GM08714 (cell line): ENCODE results near the gene RASGRF2.

Source experiments
- H3K4me3 ChIP-seq: fragments of 200-500 bp; sonication (Bioruptor generic); 2 replicates; pipeline ENCODE4 v1.5.1; 2014; ENCODE audit warnings: mild to moderate bottlenecking, low read length, inconsistent platforms
- ZNF274 ChIP-seq: IDR thresholded peaks from 2 replicates; pipeline ENCODE4 v1.6.1; 2012; ENCODE audit warnings: mild to moderate bottlenecking, low read depth, low read length

RASGRF2 gene

DNA sequence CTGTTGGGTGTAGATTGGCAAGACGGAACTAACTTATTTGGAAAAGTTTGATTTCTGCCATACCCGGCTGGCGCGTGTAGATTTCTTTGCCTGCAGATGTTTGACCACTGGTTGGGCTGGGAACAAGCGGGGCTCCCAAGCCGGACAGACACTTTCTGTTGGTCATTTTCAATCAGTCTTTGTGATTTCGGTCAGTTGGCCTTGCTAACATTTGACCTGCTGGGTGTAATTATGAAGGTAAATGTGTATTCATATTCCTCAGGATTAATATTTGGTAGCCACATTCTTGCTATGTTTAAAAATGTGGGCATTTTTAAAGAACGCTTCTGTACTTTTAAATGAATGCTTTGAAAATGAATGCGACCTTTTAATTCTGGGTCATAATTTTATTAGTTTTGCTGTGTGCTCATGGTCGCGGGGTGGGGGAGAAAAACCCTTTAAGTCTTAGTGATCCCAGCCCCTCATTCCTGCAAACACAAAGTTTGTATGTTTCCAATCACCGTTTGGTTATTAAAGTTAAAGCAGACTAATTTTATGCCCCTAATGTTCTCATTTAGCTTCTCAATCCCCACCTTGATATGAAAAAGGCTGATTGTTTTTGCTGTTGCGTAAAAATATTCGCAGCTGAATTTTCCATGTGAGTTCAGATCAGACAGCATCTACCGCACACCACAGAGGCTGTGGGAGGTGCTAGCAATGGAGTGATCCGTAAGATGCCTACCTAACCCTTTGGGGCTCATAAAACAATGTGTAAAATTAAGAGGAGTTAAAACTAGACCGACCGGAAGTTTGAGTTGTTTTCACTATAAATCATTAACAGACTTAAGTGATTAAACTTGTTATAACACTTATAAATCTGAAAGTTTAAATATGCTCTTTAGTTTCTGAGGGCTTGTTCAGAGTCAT lies 1.5 kb downstream of the RASGRF2 start:
- TF ChIP-seq ZNF274 = no peak
- peak overlapping the region; percentile 7; the same call in 1 of the 2 replicates for H3K4me3 ChIP-seq

DNA sequence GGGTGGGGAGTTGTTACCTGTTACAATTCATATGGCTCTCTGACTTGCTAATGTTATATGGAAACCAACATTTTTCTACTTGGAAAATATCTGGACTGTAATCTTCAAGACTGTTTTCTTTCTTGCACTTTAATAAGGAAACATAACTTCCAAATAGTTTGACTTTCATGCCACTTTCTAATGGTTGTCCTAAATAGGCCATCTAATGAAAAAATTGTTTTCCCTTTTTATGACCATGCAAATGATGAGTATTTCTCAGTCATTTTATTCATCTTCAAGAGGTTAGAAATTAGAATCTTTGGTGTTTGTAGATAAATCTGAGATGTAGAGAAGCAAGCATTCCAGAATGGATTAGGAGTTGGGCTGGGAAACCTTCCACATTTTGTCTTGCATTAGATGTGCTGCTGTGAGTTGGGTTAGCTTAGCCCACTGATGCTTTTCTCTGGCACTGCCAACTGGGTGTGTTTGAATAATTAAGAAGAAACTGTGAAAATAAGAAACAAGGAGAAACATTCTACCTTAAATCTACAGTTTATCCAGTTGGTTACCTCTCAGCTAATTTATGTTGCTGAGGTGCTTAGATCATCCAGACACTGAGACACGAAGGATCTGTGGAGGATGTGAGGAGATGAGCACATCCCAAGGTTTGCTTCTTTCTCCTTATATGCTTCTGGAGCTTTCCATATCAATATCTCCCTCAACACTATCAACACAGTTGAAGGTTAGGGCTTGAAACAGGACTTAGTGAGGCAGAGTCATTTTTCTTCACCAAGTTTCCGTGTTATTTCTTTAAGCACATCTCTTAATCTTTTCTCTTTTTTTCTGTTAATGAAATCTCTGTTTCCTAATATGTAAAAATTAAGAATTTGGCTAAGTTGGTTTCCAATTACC lies 2.7 kb downstream of the RASGRF2 start:
- TF ChIP-seq ZNF274 = no peak
- no peak overlapping the region for H3K4me3 ChIP-seq

DNA sequence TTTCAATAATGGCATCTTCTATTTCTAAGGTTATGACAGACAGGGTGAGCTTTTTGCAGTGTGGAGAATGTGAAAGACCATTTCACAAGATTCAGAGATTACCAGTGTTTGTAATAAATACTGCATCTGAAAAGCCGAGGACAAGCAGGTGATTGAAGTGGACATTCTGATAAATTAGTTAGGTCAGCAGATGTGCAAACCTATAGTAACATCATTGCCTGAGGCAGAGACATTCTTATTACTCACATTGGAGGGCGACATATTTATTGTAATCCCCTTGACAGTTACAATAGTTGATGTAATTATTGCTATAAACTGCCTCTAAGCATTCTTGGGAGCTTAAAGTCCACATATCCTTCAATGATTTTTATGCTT lies 3.3 kb downstream of the RASGRF2 start:
- no peak overlapping the region for H3K4me3 ChIP-seq
- TF ChIP-seq ZNF274 = no peak

DNA sequence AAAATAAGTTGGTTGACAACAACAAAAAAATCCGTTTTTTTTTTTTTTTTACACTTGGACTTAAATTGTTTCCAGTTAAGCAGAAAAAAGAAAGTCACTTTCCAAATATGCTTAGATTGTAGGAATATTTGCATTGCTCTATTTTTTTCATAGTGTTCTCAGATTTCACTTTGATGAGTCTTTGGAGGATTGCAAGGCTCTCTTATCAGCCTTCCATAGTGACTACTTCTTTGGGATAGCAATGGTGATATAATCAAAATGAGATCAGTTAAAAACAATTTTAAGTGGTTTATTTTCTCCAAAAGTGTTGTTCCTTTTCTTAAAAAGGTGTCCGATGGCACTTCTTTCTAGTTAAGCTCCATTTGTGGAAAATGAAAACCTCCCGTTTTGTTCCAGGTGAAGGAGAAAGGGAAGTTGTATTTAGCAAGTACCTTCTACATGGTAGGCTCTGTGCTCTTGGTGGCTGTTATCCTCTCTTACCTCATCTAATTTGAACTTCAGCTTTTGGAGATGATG lies 3.9 kb downstream of the RASGRF2 start:
- H3K4me3 ChIP-seq = no peak overlapping the region

DNA sequence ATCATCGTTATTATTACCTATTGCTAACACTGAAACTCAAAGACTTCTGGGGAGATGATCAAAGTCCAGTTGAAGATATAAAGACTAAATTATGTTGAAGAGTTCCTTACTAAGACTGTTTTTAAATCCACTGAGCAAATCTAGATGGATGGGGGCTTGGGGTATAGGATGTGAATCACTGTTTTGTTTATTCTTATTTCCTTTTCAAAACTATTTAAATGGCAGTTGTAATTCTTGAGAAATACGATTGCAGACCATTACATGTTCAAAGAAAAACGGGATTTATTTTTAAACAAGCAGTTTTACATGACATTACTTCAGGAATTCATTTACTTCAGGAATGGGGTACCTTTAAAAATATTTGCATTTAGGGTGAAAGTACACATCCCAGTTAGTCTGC lies 4.3 kb downstream of the RASGRF2 start:
- no peak for TF ChIP-seq ZNF274
- no peak overlapping the region for H3K4me3 ChIP-seq

More for the DNA sequence above, 3.9 kb downstream of the RASGRF2 start:
- TF ChIP-seq ZNF274 = no peak

DNA sequence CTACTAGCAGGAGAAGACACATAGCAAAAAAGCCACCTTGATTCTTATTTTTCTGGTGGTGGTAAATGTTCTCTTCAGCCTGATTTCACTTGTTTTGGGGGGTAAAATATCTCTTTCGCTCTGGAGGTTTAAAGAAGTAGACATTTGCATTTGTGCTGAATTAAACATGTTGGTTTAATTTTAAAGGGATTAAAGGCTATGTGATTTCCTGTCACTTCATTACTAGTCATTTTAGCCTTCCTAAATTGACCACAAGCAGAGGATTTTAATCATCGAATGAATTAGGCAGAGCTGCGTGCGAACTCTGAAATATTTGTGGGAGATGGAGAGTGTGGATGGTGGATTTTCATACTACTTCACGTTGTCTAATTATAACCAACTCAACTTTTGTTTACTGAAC lies 4.8 kb downstream of the RASGRF2 start:
- no peak for TF ChIP-seq ZNF274
- no peak overlapping the region for H3K4me3 ChIP-seq

DNA sequence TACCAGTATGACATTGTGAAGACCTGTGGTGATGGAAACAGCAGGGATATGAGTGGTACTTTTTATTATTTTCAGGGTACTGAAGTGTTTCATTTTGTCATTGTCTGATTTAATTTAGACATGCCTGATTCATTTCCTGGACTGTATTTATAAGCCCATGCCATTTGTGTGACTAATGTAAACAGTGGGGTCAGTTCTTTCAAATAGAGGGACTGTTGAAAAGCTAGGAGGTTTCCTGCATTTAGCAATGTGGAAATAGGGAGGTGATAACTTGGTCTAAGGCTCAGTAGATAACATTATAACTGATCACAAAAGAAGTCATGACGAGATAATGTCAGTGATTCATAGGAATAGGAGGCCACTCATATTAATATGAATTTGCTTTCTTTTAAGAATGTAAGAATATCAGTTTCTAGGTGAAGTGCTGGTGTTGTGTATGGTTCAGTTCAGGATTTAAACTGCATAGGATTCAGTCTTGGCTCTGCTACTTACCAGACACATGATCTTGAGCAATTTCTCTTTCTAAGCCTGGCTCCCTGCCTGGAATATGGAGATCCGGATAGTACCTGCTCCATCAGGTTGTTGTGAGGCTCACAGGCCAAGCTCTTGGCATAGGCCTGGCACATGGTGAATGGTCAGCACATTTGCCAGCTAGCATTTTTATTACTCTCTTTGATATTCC lies 7.5 kb downstream of the RASGRF2 start:
- no peak overlapping the region for H3K4me3 ChIP-seq
- TF ChIP-seq ZNF274 = no peak

DNA sequence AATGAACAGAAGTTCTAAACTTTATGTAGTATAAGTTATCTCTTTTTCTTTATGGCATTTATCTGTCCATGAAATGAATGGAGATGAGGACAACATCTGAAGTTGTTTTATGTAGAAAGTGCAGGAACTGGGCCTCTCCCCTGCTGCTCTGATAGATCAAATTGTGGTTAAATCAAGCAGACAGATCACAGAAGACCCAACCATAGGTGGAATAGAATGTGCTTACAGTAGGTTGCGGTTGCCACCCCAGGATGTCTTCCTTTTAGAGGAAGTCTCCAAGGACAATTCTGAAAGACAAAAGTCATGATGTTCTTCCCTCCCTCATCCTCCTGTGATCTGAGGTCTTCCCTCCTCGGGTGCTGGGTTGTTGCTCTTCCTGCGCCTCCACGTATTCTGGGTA lies 12.9 kb downstream of the RASGRF2 start:
- no peak overlapping the region for H3K4me3 ChIP-seq
- no peak for TF ChIP-seq ZNF274

DNA sequence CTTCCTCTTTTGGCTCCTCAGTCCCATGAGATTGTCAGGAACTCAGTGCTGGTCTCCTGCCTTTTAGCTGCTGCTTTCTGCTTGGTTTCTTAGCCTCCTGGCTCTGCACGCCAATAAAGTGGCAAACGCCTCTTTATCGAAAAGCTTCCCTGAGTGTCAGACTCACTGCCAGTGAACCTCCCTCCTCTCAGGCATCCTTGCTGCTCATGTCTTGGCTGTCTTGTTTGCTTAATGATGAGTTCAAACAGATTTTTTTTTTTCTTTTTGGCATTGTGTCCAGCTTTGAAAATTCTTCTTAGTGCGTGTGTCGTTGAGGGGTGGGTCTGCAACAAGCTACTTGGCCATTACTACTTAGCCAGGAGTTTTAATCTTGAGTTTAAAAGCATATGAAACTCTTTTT lies 14.9 kb downstream of the RASGRF2 start:
- no peak overlapping the region for H3K4me3 ChIP-seq
- TF ChIP-seq ZNF274 = no peak

DNA sequence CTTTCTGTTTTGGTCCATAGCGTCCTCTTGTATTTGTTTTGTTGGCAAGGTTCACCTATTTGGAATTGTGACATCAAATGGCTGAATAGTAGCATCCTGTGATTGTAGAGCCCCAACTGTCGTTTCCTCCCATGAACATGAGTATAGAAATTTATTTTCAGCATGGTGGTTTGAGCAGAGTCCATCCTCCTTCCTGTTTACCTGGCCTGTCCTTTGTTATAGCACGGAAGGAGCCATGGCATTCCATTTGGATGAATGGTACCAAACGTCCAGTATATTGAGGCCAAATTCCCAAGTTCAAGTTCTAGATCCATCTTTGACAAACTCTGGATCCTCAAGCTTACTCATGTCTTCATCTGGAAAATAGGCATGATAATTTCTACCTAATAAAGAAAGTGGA lies 16.8 kb downstream of the RASGRF2 start:
- TF ChIP-seq ZNF274 = no peak
- H3K4me3 ChIP-seq = no peak overlapping the region

DNA sequence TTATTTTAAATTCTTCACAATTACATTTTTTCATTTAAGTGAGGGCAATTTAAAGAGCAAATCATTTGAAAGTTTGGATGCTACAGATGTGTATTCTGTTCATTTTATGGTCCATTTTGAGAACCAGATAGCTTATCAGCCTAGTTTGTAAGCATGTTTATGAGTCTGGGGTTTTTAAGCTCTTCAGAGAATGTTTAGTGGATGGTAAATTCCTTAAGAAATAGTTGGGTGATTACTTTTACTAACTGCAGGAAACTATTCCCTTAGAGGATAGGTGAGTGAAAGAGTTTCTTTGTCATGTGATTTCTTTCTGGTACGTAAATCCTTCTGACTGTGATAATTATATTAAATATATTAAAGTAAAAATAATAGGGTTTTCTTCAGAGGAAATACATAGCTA lies 17.6 kb downstream of the RASGRF2 start:
- no peak for TF ChIP-seq ZNF274

DNA sequence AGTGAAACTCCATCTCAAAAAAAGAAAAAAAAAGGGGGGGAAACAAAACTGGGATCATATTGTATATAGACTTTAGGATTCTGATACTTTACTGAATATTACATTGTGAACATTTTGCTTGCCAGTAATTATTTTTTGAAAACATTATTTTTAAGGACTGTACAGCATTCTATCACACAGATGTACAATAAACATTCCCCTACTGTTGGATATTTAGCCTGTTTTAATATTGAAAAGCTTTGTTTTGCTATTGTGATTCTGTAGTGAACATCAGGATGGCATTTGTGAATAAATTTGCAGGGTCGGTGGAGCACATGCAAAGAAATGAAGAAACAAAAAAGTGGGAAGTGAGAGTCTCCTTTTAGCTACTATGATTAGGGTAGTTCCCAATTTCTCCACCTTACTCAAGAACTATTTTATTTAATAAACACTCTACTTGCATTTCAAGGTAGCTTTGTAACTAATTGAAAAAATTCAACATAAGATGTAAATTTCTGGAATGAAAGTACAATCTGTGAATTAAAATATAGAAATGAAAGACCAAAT lies 18.7 kb downstream of the RASGRF2 start:
- TF ChIP-seq ZNF274 = no peak
- no peak overlapping the region for H3K4me3 ChIP-seq

More for the DNA sequence above, 17.6 kb downstream of the RASGRF2 start:
- H3K4me3 ChIP-seq = no peak overlapping the region

DNA sequence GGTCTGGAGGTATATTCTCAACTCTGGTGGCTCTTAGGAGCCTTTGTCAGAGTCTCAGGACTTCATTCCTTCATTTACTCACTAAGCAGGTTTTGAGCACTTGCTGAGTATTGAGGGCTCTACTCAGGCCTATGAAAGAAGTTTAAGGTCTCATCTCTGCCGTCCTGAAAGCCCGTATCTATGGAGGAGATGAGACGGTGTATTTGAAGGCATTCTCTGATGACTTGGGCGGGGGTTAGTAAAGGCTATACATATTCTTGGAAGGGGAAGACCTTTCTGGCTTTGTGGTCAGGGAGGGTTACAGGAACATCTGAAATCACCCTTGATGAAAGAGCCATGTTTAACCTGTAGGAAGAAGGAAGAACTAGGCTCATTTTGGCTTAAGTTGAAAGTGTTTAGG lies 21.9 kb downstream of the RASGRF2 start:
- no peak for TF ChIP-seq ZNF274

DNA sequence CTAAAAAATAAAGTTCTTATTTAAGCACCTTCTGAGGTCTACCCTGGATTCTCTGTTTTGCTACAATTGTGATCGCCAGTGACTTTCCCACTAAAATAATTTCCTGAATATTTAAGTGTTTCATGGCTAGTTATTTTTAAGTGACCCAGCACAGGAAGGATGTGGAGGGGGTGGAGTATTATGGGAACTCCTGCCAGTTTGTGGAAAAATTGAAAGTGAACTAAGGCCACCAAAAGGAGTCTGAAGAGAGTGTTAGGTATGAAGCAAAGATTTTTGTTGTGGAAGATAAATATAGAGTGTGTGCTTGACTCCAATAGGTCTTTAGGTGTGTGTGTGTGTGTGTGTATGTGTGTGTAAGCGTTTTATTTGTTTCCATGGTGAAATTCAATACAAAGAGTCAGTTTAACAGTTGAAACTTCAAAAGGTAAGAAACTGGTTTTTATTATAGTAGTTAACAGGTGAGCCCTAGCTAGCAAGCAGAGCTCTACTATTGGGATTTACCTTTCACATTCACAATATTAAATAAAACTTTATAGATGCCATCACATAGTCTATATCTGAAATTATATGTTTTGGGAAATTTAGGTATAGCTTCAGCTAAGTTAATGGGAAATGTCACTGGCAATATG lies 25.6 kb downstream of the RASGRF2 start:
- no peak overlapping the region for H3K4me3 ChIP-seq
- no peak for TF ChIP-seq ZNF274

More for the DNA sequence above, 21.9 kb downstream of the RASGRF2 start:
- no peak overlapping the region for H3K4me3 ChIP-seq
